Stimulated activated memory B cell treated with anti-CD40 and anti-IgM and Interleukin-4, amounts not matched to agents 10 μg/mL and 1 μg/mL and 100 μg/mL, for 72 hours (primary cell): Measurements from ENCODE around the gene NEU2.

ENCODE experiments used
- ATAC-seq: fragments of 150-1000 bp; cut with Tn5 transposase; 2 replicates; pipeline ENCODE4 v1.10.0; 2021
- H3K27ac Mint-ChIP-seq: one replicate; pipeline ENCODE4 v1.8.0; 2022; ENCODE audit warnings: mild to moderate bottlenecking, mixed read lengths
- H3K27me3 Mint-ChIP-seq: one replicate; pipeline ENCODE4 v1.8.0; 2022; ENCODE audit warnings: mixed read lengths
- H3K36me3 Mint-ChIP-seq: one replicate; pipeline ENCODE4 v1.8.0; 2022; ENCODE audit warnings: mixed read lengths
- H3K4me1 Mint-ChIP-seq: one replicate; pipeline ENCODE4 v1.8.0; 2022; ENCODE audit warnings: mixed read lengths
- H3K4me3 Mint-ChIP-seq: one replicate; pipeline ENCODE4 v1.8.0; 2022; ENCODE audit warnings: mild to moderate bottlenecking, moderate library complexity, mixed read lengths
- H3K9me3 Mint-ChIP-seq: one replicate; pipeline ENCODE4 v1.8.0; 2022; ENCODE audit warnings: mixed read lengths

Gene NEU2

GRCh38 chr2:233055362-233055761 lies 22.9 kb downstream of the NEU2 start:
- Mint-ChIP-seq H3K27ac (no peak overlapping the region), H3K36me3 (no peaks in the 10 kb centered on the region), H3K9me3 (no peaks in the 10 kb centered on the region), H3K4me3 (no peak overlapping the region), H3K4me1 (peaks cover 37% of the 10 kb centered on the region), H3K27me3 (no peaks in the 10 kb centered on the region)
- ATAC-seq = no peak

GRCh38 chr2:233056961-233057605 lies 24.6 kb downstream of the NEU2 start:
- no peaks in the 10 kb centered on the region for H3K27me3 Mint-ChIP-seq
- H3K27ac Mint-ChIP-seq = peak overlapping the region; percentile 36
- peaks cover 37% of the 10 kb centered on the region for H3K4me1 Mint-ChIP-seq
- H3K9me3 Mint-ChIP-seq = no peaks in the 10 kb centered on the region
- H3K36me3 Mint-ChIP-seq = peaks cover 16% of the 10 kb centered on the region
- no peak for ATAC-seq
- H3K4me3 Mint-ChIP-seq = no peak overlapping the region

DNA sequence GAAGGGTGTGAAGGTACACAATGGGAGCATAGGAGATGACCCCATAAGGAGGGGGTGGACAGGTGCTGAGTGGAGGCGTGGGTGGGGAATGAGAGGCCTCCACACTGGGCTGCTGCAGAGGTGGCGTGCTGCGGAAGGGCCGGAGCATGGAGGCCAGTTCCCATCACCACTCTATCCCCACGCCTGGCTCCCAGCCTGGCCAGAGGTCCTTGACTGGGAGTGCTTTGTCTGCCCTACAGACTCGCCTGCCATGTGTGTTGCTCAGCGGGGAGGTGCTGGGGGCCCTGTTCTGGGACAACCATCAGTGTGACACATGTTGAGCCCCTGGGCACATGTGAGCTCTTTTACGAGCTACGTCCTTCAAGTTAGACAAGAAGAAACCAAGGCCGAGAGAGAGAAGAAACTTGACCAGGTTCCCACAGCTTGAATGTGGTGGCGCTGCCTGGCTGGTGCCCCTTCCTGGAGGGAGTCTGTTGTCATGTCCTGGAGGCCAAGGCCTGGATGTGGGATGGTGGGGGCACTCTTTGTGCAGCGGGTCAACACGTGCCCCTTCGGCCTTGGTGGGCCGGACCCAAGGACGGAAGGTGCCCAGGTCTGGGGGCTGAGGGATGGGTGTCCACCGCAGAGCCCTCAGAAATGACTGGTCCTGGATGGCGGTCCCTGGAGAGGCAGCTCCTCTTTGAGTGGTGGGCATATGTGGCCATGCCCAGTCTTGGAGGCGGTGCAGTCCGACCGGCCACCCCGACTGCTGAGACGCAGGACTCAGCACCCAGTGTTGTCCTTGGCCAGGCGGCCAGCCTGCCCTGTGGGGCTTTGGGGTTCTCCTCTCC lies 26.5 kb downstream of the NEU2 start:
- H3K27ac Mint-ChIP-seq = peak overlapping the region; percentile 95
- H3K9me3 Mint-ChIP-seq = no peaks in the 10 kb centered on the region
- no peaks in the 10 kb centered on the region for H3K27me3 Mint-ChIP-seq
- peak overlapping the region; percentile 57 for H3K4me3 Mint-ChIP-seq
- peaks cover 35% of the 10 kb centered on the region for H3K36me3 Mint-ChIP-seq
- ATAC-seq = no peak
- peaks cover 50% of the 10 kb centered on the region for H3K4me1 Mint-ChIP-seq

- Mint-ChIP-seq H3K4me1 (peaks cover 50% of the 10 kb centered on the region), H3K4me3 (peak overlapping the region; percentile 99), H3K27ac (peak overlapping the region; percentile 95)
Measured at GRCh38 chr2:233059547-233059796, 27.0 kb downstream of the NEU2 start.

GRCh38 chr2:233059797-233060500 lies 27.5 kb downstream of the NEU2 start, which contains the start of gene INPP5D:
Gene INPP5D, plus strand, starts transcription at chr2:233060342. Its CDS starts 137 bp downstream, at chr2:233060479.
- H3K27me3 Mint-ChIP-seq = no peaks in the 10 kb centered on the region
- ATAC-seq = peak; percentile 79
- peak within 1 kb of the TSS; percentile 99 for H3K4me3 Mint-ChIP-seq
- peak within 1 kb of the TSS; percentile 95 for H3K27ac Mint-ChIP-seq
- peaks cover 52% of the 10 kb centered on the region for H3K4me1 Mint-ChIP-seq
- H3K9me3 Mint-ChIP-seq = no peaks in the 10 kb centered on the region
- peaks cover 41% of the 10 kb centered on the region for H3K36me3 Mint-ChIP-seq

More at GRCh38 chr2:233059547-233059796, 27.0 kb downstream of the NEU2 start:
- ATAC-seq = no peak
- H3K36me3 Mint-ChIP-seq = peaks cover 36% of the 10 kb centered on the region
- H3K9me3 Mint-ChIP-seq = no peaks in the 10 kb centered on the region
- no peaks in the 10 kb centered on the region for H3K27me3 Mint-ChIP-seq

DNA sequence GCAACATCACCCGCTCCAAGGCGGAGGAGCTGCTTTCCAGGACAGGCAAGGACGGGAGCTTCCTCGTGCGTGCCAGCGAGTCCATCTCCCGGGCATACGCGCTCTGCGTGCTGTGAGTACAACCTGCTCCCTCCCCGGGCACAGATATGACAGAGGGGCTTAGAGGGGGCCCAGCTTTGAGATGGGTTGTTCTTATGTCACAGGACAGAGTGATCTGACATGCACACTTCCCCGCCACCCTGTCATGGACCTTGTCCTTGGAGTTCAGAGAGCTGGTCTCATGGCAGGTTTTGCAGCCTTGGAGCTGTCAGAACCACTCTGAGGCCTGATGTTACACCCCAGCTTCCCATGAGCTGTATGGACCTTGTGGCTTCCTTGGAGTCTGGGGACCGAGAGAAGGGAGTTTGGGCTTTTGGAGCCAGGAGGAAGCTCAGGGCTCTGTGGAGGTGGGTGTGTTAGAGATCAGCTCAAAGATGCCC lies 28.1 kb downstream of the NEU2 start:
- peak; percentile 1 for ATAC-seq
- Mint-ChIP-seq H3K27ac (peak overlapping the region; percentile 95), H3K36me3 (peaks cover 45% of the 10 kb centered on the region), H3K27me3 (no peaks in the 10 kb centered on the region), H3K9me3 (no peaks in the 10 kb centered on the region), H3K4me3 (peak overlapping the region; percentile 99), H3K4me1 (peaks cover 57% of the 10 kb centered on the region)

DNA sequence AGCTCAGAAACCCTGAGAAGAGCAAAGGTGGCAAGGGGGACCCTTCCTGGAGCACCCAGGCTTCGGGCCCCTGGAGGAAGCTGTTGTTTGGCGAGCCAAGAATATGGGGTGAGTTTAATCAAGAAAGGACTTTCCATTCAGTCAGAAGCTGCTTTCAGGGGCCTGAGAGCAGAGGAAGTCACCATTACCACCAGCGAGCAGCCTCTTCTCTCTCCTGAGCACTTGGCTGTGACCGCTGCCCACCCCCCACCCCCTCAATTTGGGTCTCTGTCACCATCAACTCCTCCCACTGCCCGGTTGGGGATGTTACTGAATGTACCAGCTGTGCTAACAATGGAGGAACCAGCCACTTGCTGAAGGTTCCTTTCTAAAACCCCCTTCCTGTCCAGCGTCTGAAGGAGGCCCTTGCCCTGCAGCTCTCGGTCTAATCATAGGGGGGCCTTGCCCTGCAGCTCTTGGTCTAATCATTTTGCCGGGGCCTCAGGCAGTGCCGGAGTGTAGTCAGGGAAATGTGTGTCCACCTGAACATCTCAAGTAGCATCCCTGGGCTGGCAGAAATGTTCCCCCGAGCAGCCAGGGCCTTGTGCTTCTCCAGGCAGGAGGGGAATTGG lies 28.6 kb downstream of the NEU2 start:
- peak overlapping the region; percentile 99 for H3K4me3 Mint-ChIP-seq
- H3K36me3 Mint-ChIP-seq = peaks cover 51% of the 10 kb centered on the region
- ATAC-seq = peak; percentile 58
- no peaks in the 10 kb centered on the region for H3K27me3 Mint-ChIP-seq
- H3K4me1 Mint-ChIP-seq = peaks cover 62% of the 10 kb centered on the region
- H3K27ac Mint-ChIP-seq = peak overlapping the region; percentile 95
- no peaks in the 10 kb centered on the region for H3K9me3 Mint-ChIP-seq

- no peaks in the 10 kb centered on the region for H3K9me3 Mint-ChIP-seq
- peak; percentile 28 for ATAC-seq
- peak overlapping the region; percentile 99 for H3K4me3 Mint-ChIP-seq
- H3K4me1 Mint-ChIP-seq = peaks cover 68% of the 10 kb centered on the region
- peak overlapping the region; percentile 95 for H3K27ac Mint-ChIP-seq
- peaks cover 58% of the 10 kb centered on the region for H3K36me3 Mint-ChIP-seq
- H3K27me3 Mint-ChIP-seq = no peaks in the 10 kb centered on the region
Measured at GRCh38 chr2:233061591-233062450, 29.3 kb downstream of the NEU2 start.

DNA sequence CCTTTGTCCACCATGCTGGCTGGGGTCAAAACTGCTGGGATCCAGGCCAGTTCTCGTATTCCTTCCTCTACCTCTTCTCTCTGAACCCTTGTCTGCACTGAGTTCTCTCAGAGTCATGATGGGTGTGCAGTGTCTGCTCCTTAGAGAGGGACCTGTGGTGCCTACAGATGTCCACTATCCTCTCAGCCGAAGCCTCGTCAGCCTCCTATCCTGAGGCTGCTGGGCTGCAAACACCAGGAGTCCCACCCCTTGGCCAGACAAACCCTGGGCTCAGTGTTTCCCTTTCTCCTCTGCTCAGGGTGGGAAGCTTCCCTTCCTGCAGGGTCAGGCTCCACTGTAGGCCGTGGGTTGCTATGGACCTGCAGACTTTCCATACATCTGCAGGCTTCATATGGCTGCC lies 30.0 kb downstream of the NEU2 start:
- peak overlapping the region; percentile 95 for H3K27ac Mint-ChIP-seq
- H3K9me3 Mint-ChIP-seq = no peaks in the 10 kb centered on the region
- peak overlapping the region; percentile 99 for H3K4me3 Mint-ChIP-seq
- peaks cover 64% of the 10 kb centered on the region for H3K36me3 Mint-ChIP-seq
- ATAC-seq = no peak
- H3K27me3 Mint-ChIP-seq = no peaks in the 10 kb centered on the region
- peaks cover 70% of the 10 kb centered on the region for H3K4me1 Mint-ChIP-seq

GRCh38 chr2:233062946-233063268 lies 30.4 kb downstream of the NEU2 start:
- Mint-ChIP-seq H3K4me3 (peak overlapping the region; percentile 99), H3K4me1 (peaks cover 74% of the 10 kb centered on the region), H3K27ac (peak overlapping the region; percentile 95), H3K9me3 (no peaks in the 10 kb centered on the region), H3K36me3 (peaks cover 69% of the 10 kb centered on the region), H3K27me3 (no peaks in the 10 kb centered on the region)
- ATAC-seq = peak; percentile 0

DNA sequence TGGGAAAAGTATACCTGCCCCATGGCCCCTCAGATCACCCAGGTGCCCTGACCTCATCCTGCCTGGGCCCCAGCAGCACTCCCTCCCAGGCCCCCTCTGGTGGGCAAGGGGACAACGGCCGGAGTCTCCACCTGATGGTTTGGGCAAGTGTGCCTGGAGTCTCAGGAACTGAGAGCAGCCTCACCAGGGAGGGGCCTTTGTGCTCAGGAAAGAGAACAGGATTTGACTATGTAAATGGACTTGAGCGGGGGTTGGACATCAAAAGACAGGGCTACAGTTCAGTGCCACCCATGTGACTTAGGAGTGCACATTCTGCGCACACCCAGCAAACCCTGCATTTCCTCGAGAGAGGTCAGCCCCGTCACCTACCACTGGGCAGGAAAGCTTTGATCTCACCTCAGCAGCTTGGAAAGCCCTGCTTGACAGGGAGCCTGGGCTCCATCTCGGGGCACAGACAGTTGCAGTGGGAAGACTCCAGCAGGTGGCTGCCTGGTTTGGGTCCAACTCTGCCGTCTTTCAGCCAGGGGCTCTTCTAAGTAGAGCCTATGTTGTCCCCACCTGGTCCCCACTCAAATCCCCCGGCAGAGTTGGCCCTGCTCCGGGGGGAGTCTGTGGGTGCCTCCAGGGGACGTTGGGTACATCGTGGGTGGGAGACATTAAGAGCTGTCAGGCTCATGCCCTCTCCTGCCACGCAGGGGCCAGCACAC lies 30.9 kb downstream of the NEU2 start:
- Mint-ChIP-seq H3K27me3 (no peaks in the 10 kb centered on the region), H3K4me1 (peaks cover 75% of the 10 kb centered on the region), H3K9me3 (no peaks in the 10 kb centered on the region), H3K27ac (peak overlapping the region; percentile 95), H3K36me3 (peaks cover 71% of the 10 kb centered on the region), H3K4me3 (peak overlapping the region; percentile 99)
- peak; percentile 72 for ATAC-seq

GRCh38 chr2:233063976-233064411 lies 31.5 kb downstream of the NEU2 start:
- Mint-ChIP-seq H3K4me1 (peaks cover 75% of the 10 kb centered on the region), H3K9me3 (no peaks in the 10 kb centered on the region), H3K27ac (peak overlapping the region; percentile 95)

DNA sequence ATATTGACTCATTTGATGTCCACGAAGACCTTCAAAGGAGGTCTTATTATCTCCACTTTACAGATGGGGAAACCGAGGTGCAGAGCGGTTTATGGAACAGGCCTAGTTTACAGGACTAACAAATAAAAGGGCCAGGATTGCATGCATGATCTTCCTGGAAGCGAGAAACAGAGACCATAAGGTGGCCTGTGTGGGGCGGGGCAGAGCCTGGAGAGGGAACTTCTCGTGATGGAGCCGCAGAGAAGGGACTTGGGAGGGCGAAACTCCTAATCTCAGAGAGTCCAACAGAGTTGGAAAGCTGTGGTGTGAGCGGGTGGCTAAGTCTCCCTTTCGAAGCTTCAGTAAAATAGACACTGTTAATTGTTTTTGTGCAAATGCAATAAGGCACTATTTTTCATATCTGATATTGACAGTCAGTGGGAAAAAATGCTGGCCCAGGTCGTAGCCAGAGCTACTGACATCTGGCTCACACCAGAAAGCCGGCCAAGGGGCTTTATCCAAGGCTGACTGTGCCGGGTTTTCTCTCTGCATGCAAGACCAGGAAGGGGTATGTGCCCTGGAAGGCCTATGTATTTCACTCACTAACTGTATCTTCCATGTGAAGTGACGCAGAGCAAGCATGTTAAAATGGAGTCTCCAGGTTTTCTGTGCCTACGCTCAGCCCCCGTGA lies 32.2 kb downstream of the NEU2 start:
- Mint-ChIP-seq H3K9me3 (no peaks in the 10 kb centered on the region), H3K27me3 (no peaks in the 10 kb centered on the region), H3K27ac (peak overlapping the region; percentile 38), H3K36me3 (peaks cover 77% of the 10 kb centered on the region), H3K4me3 (peak overlapping the region; percentile 99), H3K4me1 (peaks cover 78% of the 10 kb centered on the region)
- ATAC-seq = no peak

More at GRCh38 chr2:233063976-233064411, 31.5 kb downstream of the NEU2 start:
- Mint-ChIP-seq H3K27me3 (no peaks in the 10 kb centered on the region), H3K4me3 (peak overlapping the region; percentile 99), H3K36me3 (peaks cover 77% of the 10 kb centered on the region)
- ATAC-seq = no peak
